Measurements from ENCODE around the gene TBC1D14. TPM values are rescaled to one million over a fixed set of nuclear protein-coding genes. Genes with fewer than 3 reads are reported as not detected.

TBC1D14 gene
- total and polyA plus RNA-seq, 9 of the 15 experiments (the other 6 are each of a cell fraction or from before 2014, with no cell fraction given), result 2.1 to 59.6 (median 44.8) TPM

DNA sequence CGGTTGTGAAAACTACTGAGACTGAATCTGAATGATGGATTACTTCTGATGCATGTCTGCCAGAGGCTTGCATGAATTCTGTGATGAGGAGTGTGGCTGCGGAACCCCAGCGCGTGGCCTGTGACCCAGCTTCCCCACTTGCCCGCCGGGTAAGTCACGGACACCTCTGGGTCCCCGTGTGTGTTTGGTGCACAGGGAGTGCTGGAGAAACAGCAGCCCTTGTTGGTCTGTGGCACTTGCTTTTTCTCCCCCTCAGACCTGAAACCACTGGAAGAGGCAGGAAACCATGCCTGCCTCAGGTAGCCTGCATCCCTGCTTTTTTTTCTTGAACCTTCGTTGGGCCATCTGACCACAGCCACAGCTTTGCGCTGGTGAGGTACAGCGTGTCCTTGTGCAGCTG is 81.6 kb downstream of the TBC1D14 start (continued):
- TF ChIP-seq FOXA3 (CRISPR knock-in tag; conservative IDR thresholded peaks at IDR 0.05 in 1 of 2, IDR thresholded peaks at IDR 0.05 in 1 of 2) (no peak), TBL1XR1 (IDR thresholded peaks at IDR 0.05; ENCODE audit: low read length in 2 of 2) (no peak), BMI1 (IDR thresholded peaks at IDR 0.05; ENCODE audit: low read length) (no peak)
- TF ChIP-seq, protein P1, sequence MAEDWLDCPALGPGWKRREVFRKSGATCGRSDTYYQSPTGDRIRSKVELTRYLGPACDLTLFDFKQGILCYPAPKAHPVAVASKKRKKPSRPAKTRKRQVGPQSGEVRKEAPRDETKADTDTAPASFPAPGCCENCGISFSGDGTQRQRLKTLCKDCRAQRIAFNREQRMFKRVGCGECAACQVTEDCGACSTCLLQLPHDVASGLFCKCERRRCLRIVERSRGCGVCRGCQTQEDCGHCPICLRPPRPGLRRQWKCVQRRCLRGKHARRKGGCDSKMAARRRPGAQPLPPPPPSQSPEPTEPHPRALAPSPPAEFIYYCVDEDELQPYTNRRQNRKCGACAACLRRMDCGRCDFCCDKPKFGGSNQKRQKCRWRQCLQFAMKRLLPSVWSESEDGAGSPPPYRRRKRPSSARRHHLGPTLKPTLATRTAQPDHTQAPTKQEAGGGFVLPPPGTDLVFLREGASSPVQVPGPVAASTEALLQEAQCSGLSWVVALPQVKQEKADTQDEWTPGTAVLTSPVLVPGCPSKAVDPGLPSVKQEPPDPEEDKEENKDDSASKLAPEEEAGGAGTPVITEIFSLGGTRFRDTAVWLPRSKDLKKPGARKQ (CRISPR knock-in tag; IDR thresholded peaks at IDR 0.05), result no peak

- Histone ChIP-seq H3K4me1 (replicated peaks in 1 of 2; ENCODE audit: control insufficient read depth in 2 of 2, insufficient read depth in 2 of 2, low read length in 2 of 2) (peaks cover 22 to 25% of the 10 kb centered on the region in 2 experiments; a peak in 4 of 5 replicates), H3K9ac (ENCODE audit: insufficient read depth in 1 of 2, low read depth in 2 of 2, low read length in 2 of 2) (peak overlapping the region in 1 of 2 experiments; percentile 24; a peak in 2 of 4 replicates), H3K9me3 (replicated peaks; ENCODE audit: control insufficient read depth, insufficient read depth, low read depth, low read length) (no peaks in the 10 kb centered on the region), H3K4me3 (no peak overlapping the region), H3K4me2 (ENCODE audit: insufficient read depth, low read length) (no peak overlapping the region), H3K27ac (ENCODE audit: extremely low read depth, low read depth, low read length) (no peak overlapping the region), H4K20me1 (replicated peaks; ENCODE audit: control insufficient read depth, insufficient read depth, low read length) (peaks cover 21% of the 10 kb centered on the region), H3K9me1 (ENCODE audit: control insufficient read depth, insufficient read depth, low read length) (peaks cover 5% of the 10 kb centered on the region), H2AFZ (ENCODE audit: low read depth, low read length) (no peak overlapping the region), H3K36me3 (ENCODE audit: control insufficient read depth, insufficient read depth, low read length) (peaks cover 71% of the 10 kb centered on the region), H3K27me3 (ENCODE audit: control insufficient read depth in 2 of 2, insufficient read depth in 2 of 2, low read length in 2 of 2) (no peaks in the 10 kb centered on the region), H3K79me2 (ENCODE audit: control insufficient read depth, insufficient read depth, low read length) (peaks cover 69% of the 10 kb centered on the region)
- no TSS peak for BruUV-seq (replicated peaks)
- no peak for FAIRE-seq
- no peak for DNase-seq (ENCODE audit: extremely low read depth in 1 of 4, low spot score in 3 of 4)
- TF ChIP-seq BCOR (IDR thresholded peaks at IDR 0.05), result peak; percentile 50; the same call in 1 of the 2 replicates
- TF ChIP-seq SRF (CRISPR knock-in tag; IDR thresholded peaks at IDR 0.05), result no peak
- TF ChIP-seq, protein P2, sequence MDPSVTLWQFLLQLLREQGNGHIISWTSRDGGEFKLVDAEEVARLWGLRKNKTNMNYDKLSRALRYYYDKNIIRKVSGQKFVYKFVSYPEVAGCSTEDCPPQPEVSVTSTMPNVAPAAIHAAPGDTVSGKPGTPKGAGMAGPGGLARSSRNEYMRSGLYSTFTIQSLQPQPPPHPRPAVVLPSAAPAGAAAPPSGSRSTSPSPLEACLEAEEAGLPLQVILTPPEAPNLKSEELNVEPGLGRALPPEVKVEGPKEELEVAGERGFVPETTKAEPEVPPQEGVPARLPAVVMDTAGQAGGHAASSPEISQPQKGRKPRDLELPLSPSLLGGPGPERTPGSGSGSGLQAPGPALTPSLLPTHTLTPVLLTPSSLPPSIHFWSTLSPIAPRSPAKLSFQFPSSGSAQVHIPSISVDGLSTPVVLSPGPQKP (CRISPR knock-in tag; IDR thresholded peaks at IDR 0.05), result no peak
- no peak for TF ChIP-seq CREBBP (IDR thresholded peaks at IDR 0.05; ENCODE audit: low read depth, low read length)
- peak; percentile 26 for TF ChIP-seq RBM25 (IDR thresholded peaks at IDR 0.05; ENCODE audit: low read depth, low read length, severe bottlenecking)
- no peak for TF ChIP-seq CREM (IDR thresholded peaks at IDR 0.05; ENCODE audit: low read depth)
- in situ Hi-C loops (cut with MboI) (no loop called here), intact Hi-C loops (cut with micrococcal nuclease) (no loop called here)
- no peak for ATAC-seq
- ChIA-PET CTCF (ENCODE audit: low intra/inter-chr PET ratio) (no interaction called here), POLR2A (interaction anchor here (1.0 to 1.8 kb wide), 3 partner anchors 9 to 86 kb away, joined by 3 to 5 read pairs (median 4); no protein-coding TSS in a partner anchor)
- 88% methylated on average over 14 of the region's 15 CpGs for WGBS (ENCODE audit: insufficient coverage, low coverage, missing lambda C conversion rate)
These were observed 82.3 kb downstream of the TBC1D14 start for GRCh38 chr4:6991771-6992557.

Data from K562 (cell line).